Keratinocyte (primary cell): ENCODE data around the gene BAHCC1.

Experiments used
- EZH2 ChIP-seq: IDR thresholded peaks from one replicate; pipeline ENCODE4 v1.6.1; 2012; ENCODE audit warnings: inconsistent platforms, mild to moderate bottlenecking, low read length, moderate library complexity
- TF ChIP-seq, protein P1 (sequence below), 3 experiments: IDR thresholded peaks in 1 of 3; conservative IDR thresholded peaks in 1 of 3; optimal IDR thresholded peaks in 1 of 3; 2 replicates in 2 of 3; 3 replicates in 1 of 3; pipeline versions ENCODE3 to v1.5.1; 2011; ENCODE audit warnings: low read length in 3 of 3, mild to moderate bottlenecking in 3 of 3, moderate library complexity in 2 of 3, control low read depth in 1 of 3, inconsistent platforms in 1 of 3; ENCODE audit not compliant: insufficient read depth in 2 of 3; ENCODE audit errors: extremely low read depth in 1 of 3

DNA sequence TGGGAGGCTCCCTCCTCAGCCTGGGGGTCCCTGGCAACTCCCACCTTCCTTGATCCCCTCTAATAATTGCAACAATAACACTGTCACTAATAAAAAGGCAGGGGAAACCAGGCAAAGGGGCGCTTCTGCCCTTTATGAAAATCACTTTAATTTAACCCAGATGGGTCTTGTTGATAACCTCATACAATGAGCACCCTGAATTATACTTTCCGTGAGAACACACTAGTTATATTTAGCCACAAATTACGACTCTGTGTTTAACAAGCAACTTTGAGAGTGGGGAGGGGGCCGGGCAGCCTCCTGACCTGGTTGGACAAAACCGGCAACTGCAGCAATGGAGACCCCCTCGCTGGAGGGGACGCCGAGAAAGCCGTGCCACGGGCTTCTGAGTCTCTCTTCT is 5.7 kb upstream of the BAHCC1 start:
- TF ChIP-seq, protein P1, sequence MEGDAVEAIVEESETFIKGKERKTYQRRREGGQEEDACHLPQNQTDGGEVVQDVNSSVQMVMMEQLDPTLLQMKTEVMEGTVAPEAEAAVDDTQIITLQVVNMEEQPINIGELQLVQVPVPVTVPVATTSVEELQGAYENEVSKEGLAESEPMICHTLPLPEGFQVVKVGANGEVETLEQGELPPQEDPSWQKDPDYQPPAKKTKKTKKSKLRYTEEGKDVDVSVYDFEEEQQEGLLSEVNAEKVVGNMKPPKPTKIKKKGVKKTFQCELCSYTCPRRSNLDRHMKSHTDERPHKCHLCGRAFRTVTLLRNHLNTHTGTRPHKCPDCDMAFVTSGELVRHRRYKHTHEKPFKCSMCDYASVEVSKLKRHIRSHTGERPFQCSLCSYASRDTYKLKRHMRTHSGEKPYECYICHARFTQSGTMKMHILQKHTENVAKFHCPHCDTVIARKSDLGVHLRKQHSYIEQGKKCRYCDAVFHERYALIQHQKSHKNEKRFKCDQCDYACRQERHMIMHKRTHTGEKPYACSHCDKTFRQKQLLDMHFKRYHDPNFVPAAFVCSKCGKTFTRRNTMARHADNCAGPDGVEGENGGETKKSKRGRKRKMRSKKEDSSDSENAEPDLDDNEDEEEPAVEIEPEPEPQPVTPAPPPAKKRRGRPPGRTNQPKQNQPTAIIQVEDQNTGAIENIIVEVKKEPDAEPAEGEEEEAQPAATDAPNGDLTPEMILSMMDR (optimal IDR thresholded peaks at IDR 0.05 in 1 of 3, IDR thresholded peaks at IDR 0.05 in 1 of 3, conservative IDR thresholded peaks at IDR 0.05 in 1 of 3; ENCODE audit: extremely low read depth in 1 of 3, insufficient read depth in 2 of 3, low read length in 3 of 3) = no peak
- no peak for TF ChIP-seq EZH2
